ENCODE results near the gene DMWD. TPM values are rescaled to one million over a fixed set of nuclear protein-coding genes. Genes with fewer than 3 reads are reported as not detected.

The DMWD gene
- total and polyA plus RNA-seq, 2 of the 4 experiments (the other 2 are of a cell fraction) = 9.7 to 28.5 TPM

DNA sequence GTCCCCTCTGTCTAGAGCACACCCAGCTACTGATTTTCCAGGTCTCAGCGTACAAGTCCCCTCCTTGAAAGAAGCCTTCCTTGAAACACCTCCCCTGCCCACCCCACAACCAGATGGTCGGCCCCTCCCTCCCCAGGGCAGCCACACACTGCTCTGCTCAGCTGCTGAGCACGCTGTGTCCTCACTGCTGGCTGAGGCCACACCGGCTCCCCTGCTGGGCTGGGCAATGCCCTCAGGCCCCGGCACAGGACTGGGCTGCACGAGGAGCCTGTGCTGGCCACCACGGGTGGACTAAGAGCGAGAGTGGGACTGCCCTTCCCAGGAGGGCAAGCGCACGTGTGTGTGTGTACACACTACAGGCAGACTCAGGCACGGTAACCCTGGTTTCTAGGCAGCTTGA lies 34.3 kb upstream of the DMWD start:
- Histone ChIP-seq H2BK15ac (ENCODE audit: low read depth, low read length) (no peak overlapping the region), H3K4me1 (ENCODE audit: control insufficient read depth, insufficient read depth, low read length) (no peaks in the 10 kb centered on the region), H3K4ac (ENCODE audit: low read depth, low read length) (no peak overlapping the region), H2AFZ (replicated peaks; ENCODE audit: low read length, poor library complexity) (no peak overlapping the region), H3K23ac (ENCODE audit: low read depth, low read length) (no peak overlapping the region), H2AK9ac (replicated peaks; ENCODE audit: low read depth, low read length, poor library complexity) (no peak overlapping the region), H4K8ac (ENCODE audit: low read depth in 2 of 2, low read length in 2 of 2) (no peak overlapping the region), H2BK120ac (ENCODE audit: low read depth, low read length) (no peak overlapping the region), H2BK20ac (ENCODE audit: low read depth, low read length) (no peak overlapping the region), H3K27ac (ENCODE audit: insufficient read depth, low read length) (no peak overlapping the region), H3K4me2 (ENCODE audit: low read depth, low read length) (no peak overlapping the region), H4K20me1 (ENCODE audit: insufficient read depth, low read length) (0 out of 2 replicates have a peak, but pooled peaks cover 7% of the 10 kb centered on the region), H2BK5ac (ENCODE audit: low read depth, low read length, poor library complexity, severe bottlenecking) (no peak overlapping the region), H2AK5ac (ENCODE audit: low read depth, low read length) (no peak overlapping the region), H3K79me1 (ENCODE audit: low read depth in 1 of 2, low read length in 2 of 2) (no peaks in the 10 kb centered on the region; a peak in 2 of 4 replicates), H4K5ac (ENCODE audit: low read depth, low read length) (no peak overlapping the region), H3K9me1 (ENCODE audit: insufficient read depth, low read length) (no peaks in the 10 kb centered on the region), H3K14ac (replicated peaks; ENCODE audit: low read depth, low read length) (no peak overlapping the region), H3K56ac (ENCODE audit: extremely low read depth, insufficient read depth, low read length) (no peak overlapping the region), H4K91ac (ENCODE audit: insufficient read depth, low read depth, low read length) (no peak overlapping the region), H3K9ac (ENCODE audit: low read depth, low read length) (no peak overlapping the region), H3K18ac (ENCODE audit: low read depth, low read length) (no peak overlapping the region), H3K4me3 (ENCODE audit: insufficient read depth, low read depth, low read length) (no peak overlapping the region), H3K27me3 (ENCODE audit: control insufficient read depth, insufficient read depth, low read length) (no peaks in the 10 kb centered on the region), H3K9me3 (ENCODE audit: control insufficient read depth, insufficient read depth, low read length) (no peaks in the 10 kb centered on the region), H3K36me3 (ENCODE audit: control insufficient read depth, insufficient read depth, low read length) (peaks cover 86% of the 10 kb centered on the region)
- BruUV-seq (replicated peaks) = no TSS peak
- ChIA-PET POLR2A (ENCODE audit: unreplicated experiment) (no interaction called here), CTCF (interaction anchor here (1.0 kb wide), 1 partner anchor 10 kb away, joined by 4 read pairs; no protein-coding TSS in a partner anchor)
- TF ChIP-seq CEBPB (IDR thresholded peaks at IDR 0.05; ENCODE audit: low read depth, low read length) = no peak
- no peak for TF ChIP-seq MXI1 (IDR thresholded peaks at IDR 0.05; ENCODE audit: borderline replicate concordance, low read depth, low read length)
- no peak for TF ChIP-seq BHLHE40 (IDR thresholded peaks at IDR 0.05; ENCODE audit: low read depth, low read length)
- TF ChIP-seq RAD21 (IDR thresholded peaks at IDR 0.05; ENCODE audit: low read length) = no peak
- no peak for TF ChIP-seq SMC3 (IDR thresholded peaks at IDR 0.05; ENCODE audit: low read depth, low read length)
- TF ChIP-seq RFX5 (IDR thresholded peaks at IDR 0.05; ENCODE audit: low read depth, low read length) = no peak
- no peak for TF ChIP-seq MAFK (IDR thresholded peaks at IDR 0.05; ENCODE audit: low read depth, low read length)
- TF ChIP-seq, protein P1, sequence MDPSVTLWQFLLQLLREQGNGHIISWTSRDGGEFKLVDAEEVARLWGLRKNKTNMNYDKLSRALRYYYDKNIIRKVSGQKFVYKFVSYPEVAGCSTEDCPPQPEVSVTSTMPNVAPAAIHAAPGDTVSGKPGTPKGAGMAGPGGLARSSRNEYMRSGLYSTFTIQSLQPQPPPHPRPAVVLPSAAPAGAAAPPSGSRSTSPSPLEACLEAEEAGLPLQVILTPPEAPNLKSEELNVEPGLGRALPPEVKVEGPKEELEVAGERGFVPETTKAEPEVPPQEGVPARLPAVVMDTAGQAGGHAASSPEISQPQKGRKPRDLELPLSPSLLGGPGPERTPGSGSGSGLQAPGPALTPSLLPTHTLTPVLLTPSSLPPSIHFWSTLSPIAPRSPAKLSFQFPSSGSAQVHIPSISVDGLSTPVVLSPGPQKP (IDR thresholded peaks at IDR 0.05; ENCODE audit: borderline replicate concordance, low read depth, low read length) = no peak
- no peak for TF ChIP-seq MAZ (IDR thresholded peaks at IDR 0.05; ENCODE audit: borderline replicate concordance, low read depth, low read length)
- TF ChIP-seq NFE2L2 (IDR thresholded peaks at IDR 0.05; ENCODE audit: low read depth, low read length) = no peak
- no peak for TF ChIP-seq FOS (IDR thresholded peaks at IDR 0.05; ENCODE audit: low read depth, low read length)
- TF ChIP-seq RCOR1 (IDR thresholded peaks at IDR 0.05; ENCODE audit: insufficient replicate concordance, low read length) = no peak
- no peak for TF ChIP-seq CHD1 (IDR thresholded peaks at IDR 0.05; ENCODE audit: low read depth, low read length)
- TF ChIP-seq, protein P2, sequence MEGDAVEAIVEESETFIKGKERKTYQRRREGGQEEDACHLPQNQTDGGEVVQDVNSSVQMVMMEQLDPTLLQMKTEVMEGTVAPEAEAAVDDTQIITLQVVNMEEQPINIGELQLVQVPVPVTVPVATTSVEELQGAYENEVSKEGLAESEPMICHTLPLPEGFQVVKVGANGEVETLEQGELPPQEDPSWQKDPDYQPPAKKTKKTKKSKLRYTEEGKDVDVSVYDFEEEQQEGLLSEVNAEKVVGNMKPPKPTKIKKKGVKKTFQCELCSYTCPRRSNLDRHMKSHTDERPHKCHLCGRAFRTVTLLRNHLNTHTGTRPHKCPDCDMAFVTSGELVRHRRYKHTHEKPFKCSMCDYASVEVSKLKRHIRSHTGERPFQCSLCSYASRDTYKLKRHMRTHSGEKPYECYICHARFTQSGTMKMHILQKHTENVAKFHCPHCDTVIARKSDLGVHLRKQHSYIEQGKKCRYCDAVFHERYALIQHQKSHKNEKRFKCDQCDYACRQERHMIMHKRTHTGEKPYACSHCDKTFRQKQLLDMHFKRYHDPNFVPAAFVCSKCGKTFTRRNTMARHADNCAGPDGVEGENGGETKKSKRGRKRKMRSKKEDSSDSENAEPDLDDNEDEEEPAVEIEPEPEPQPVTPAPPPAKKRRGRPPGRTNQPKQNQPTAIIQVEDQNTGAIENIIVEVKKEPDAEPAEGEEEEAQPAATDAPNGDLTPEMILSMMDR (conservative IDR thresholded peaks at IDR 0.05; ENCODE audit: low read depth, low read length) = no peak
- 89% methylated on average over 5 of the region's 11 CpGs; no CpG with 5 or more reads in 1 of the 2 experiments for WGBS, 2 experiments (ENCODE audit: extremely low coverage in 2 of 2, insufficient read length in 1 of 2)
- in situ Hi-C loops (cut with MboI; ENCODE audit: low sequenced_read_pairs) (no loop called here), dilution Hi-C loops (cut with HindIII; ENCODE audit: low sequenced_read_pairs, unreplicated experiment) (no loop called here), intact Hi-C loops (cut with micrococcal nuclease) (no loop called here)
- DNase-seq = no peak
- ATAC-seq (ENCODE audit: low read depth) = no peak
